Heart left ventricle (tissue), 16 donors: Measurements from ENCODE around the gene FAM227A. TPM values are rescaled to one million over a fixed set of nuclear protein-coding genes. Genes with fewer than 3 reads are reported as not detected.

ENCODE experiments used
- ATAC-seq, 4 donors: fragments of 200-7000 bp; cut with Tn5 transposase; one replicate each; pipeline ENCODE4 v1.9.1; 2020 to 2022; ENCODE audit warnings: moderate library complexity in 4 of 4, mild to moderate bottlenecking in 3 of 4, moderate number of reproducible peaks in 1 of 4
- DNase-seq, 5 donors: peaks; one replicate each; pipeline ENCODE4 v3.0.0-alpha.2; 2020
- H3K27ac ChIP-seq, 12 donors: fragments of 200-600 bp; sonication (generic) in 4 of 12; one replicate each; pipeline versions ENCODE4 v1.5.0 to v1.8.0; 2016 to 2022; ENCODE audit warnings: mild to moderate bottlenecking in 2 of 12
- H3K27me3 ChIP-seq, 9 donors: fragments of 200-600 bp; sonication (generic) in 2 of 9; one replicate each; pipeline versions ENCODE4 v1.5.1 to v1.8.0; 2016 to 2022; ENCODE audit warnings: mild to moderate bottlenecking in 3 of 9
- H3K36me3 ChIP-seq, 9 donors: fragments of 200-600 bp; sonication (generic) in 2 of 9; one replicate each; pipeline versions ENCODE4 v1.5.0 to v1.8.0; 2018 to 2022; ENCODE audit warnings: mild to moderate bottlenecking in 2 of 9
- H3K4me1 ChIP-seq, 12 donors: fragments of 200-600 bp; sonication (generic) in 4 of 12; one replicate each; pipeline versions ENCODE4 v1.5.0 to v1.8.0; 2016 to 2022; ENCODE audit warnings: mild to moderate bottlenecking in 3 of 12
- H3K4me3 ChIP-seq, 12 donors: fragments of 200-600 bp; sonication (generic) in 4 of 12; one replicate each; pipeline versions ENCODE4 v1.5.0 to v1.8.0; 2017 to 2022; ENCODE audit warnings: mild to moderate bottlenecking in 9 of 12, moderate library complexity in 4 of 12
- H3K9me3 ChIP-seq, 12 donors: fragments of 200-600 bp; sonication (generic) in 4 of 12; one replicate each; pipeline versions ENCODE4 v1.5.0 to v1.8.0; 2016 to 2022; ENCODE audit warnings: mild to moderate bottlenecking in 1 of 12
- POLR2A ChIP-seq, 2 donors: fragments of 450-650 bp; IDR thresholded peaks; one replicate each; pipeline ENCODE4 v1.6.1; 2017; ENCODE audit warnings: antibody characterized with exemption in 2 of 2, mild to moderate bottlenecking in 2 of 2, moderate library complexity in 2 of 2
- WGBS, 4 donors: extraction: QIAGEN DNeasy Blood & Tissue Kit in 2 of 4; methylation state at CpG; one replicate each; pipeline versions ENCODE4 v1.1.5 to v1.1.7; 2013 to 2018; 5-methylcytosine and 5-hydroxymethylcytosine counted together
- intact Hi-C, 10 donors: fragments of 100-400 bp; cut with DNase I; formaldehyde crosslinking; loops; one replicate each; pipeline versions ENCODE4 v1.11.1 to v1.14.2; 2022
- polyA plus RNA-seq, 2 donors: library from polyadenylated mRNA; stranded (reverse); fragments of 200-250 nt; gene quantifications; one replicate each; pipeline ENCODE4 v1.2.3, GENCODE V29; 2013
- total RNA-seq, 9 donors: library from RNA; depleted of rRNA in 2 of 9; stranded (reverse); fragments of >200 nt in 2 of 9; fragmentation: NEBNext Ultra II Directional in 3 of 9; extraction: Animal tissue kit (Norgen Biotek cat#: 25700) in 3 of 9; gene quantifications; one replicate each; pipeline versions ENCODE4 v1.1.0 to v1.2.4, GENCODE V29; 2016 to 2023
- TF ChIP-seq, protein P1 (sequence below), 12 donors: fragments of 200-600 bp; sonication (generic) in 4 of 12; IDR thresholded peaks; one replicate each; pipeline versions ENCODE4 v1.5.0 to v1.8.0; 2018 to 2022; ENCODE audit warnings: antibody characterized with exemption in 12 of 12, mild to moderate bottlenecking in 5 of 12
- donor health status: ischemic (EF 13 %, LVEDD 7.1; RV severe dilation, severe dysfunction).
- donor health status: healthy with polysubstance abuse.
- donor health status: DM: no; HTN: yes; CAD: no.
- donor health status: DM: no; HTN: no; CAD: no.
- donor health status: ischemic (EF 25% LVEDD 6.9; RV normal size, moderate dysfunction).
- donor health status: ischemic (EF 25% LVEDD 5.7; RV mildly dilated, moderate dysfunction).
- donor health status: healthy.
- donor health status: DM: yes; HTN: yes; CAD: no.
- donor health status: ischemic (EF 35%, LVEDD 5.7; RV mildly dilated, moderate dysfunction).
- donor health status: nonischemic (EF 11% LVEDD 7.7; RV severe dilation, severe dysfunction).
- donor health status: DM: yes; HTN: yes; CAD: no.
- donor health status: PGD.
- donor health status: ischemic (EF 29% LVEDD 5.4; RV normal size, mild dysfunction).
- donor health status: nonischemic (EF 23%, LVEDD 6.1; RV moderate dilation, normal function).

FAM227A gene
- total and polyA plus RNA-seq, 11 donors, result 0.16 to 1.0 (median 0.36) TPM

- 1% methylated on average over 38 to 94 of the region's 94 CpGs for WGBS, 4 donors
- TF ChIP-seq POLR2A (IDR thresholded peaks at IDR 0.05), result peak; percentile 93 to 96
- TF ChIP-seq, protein P1, sequence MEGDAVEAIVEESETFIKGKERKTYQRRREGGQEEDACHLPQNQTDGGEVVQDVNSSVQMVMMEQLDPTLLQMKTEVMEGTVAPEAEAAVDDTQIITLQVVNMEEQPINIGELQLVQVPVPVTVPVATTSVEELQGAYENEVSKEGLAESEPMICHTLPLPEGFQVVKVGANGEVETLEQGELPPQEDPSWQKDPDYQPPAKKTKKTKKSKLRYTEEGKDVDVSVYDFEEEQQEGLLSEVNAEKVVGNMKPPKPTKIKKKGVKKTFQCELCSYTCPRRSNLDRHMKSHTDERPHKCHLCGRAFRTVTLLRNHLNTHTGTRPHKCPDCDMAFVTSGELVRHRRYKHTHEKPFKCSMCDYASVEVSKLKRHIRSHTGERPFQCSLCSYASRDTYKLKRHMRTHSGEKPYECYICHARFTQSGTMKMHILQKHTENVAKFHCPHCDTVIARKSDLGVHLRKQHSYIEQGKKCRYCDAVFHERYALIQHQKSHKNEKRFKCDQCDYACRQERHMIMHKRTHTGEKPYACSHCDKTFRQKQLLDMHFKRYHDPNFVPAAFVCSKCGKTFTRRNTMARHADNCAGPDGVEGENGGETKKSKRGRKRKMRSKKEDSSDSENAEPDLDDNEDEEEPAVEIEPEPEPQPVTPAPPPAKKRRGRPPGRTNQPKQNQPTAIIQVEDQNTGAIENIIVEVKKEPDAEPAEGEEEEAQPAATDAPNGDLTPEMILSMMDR (IDR thresholded peaks at IDR 0.05), result peak in 2 of 12 donors; percentile 22 to 37
- Histone ChIP-seq H3K4me3 (peak within 1 kb of the TSS; percentile 57 to 94 (median 76)), H3K27ac (peak within 1 kb of the TSS; percentile 95 to 99 (median 98)), H3K36me3 (peaks cover 0 to 7% (median 0%) of the 10 kb centered on the region in 9 donors), H3K27me3 (no peaks in the 10 kb centered on the region), H3K4me1 (peaks cover 23 to 57% (median 52%) of the 10 kb centered on the region in 12 donors), H3K9me3 (no peaks in the 10 kb centered on the region)
- ATAC-seq (peak; percentile 5 to 64 (median 55)), DNase-seq (peak; percentile 95 to 98 (median 96))
- intact Hi-C loops, result loop anchor here in 2 of 10 donors (2.0 to 10.0 kb wide), 2 partner anchors 18 to 646 kb away; partner anchors contain the start of gene PICK1 (in 1 of the 2)
Measured at GRCh38 chr22:38700789-38701628, 44.8 kb upstream of the FAM227A start, which contains the start of gene JOSD1. Gene JOSD1, minus strand, starts transcription at chr22:38700943. Its CDS starts 956 bp downstream, at chr22:38699987.

- TF ChIP-seq POLR2A (IDR thresholded peaks at IDR 0.05), result no peak
- TF ChIP-seq, protein P1 (IDR thresholded peaks at IDR 0.05), result no peak
- intact Hi-C loops, result loop anchor here in 2 of 10 donors (2.0 to 10.0 kb wide), 2 partner anchors 18 to 646 kb away; partner anchors contain the start of gene PICK1 (in 1 of the 2)
- 0% methylated on average over 14 to 57 of the region's 57 CpGs for WGBS, 4 donors
Measured at GRCh38 chr22:38700270-38700788, 44.1 kb upstream of the FAM227A start.

DNA sequence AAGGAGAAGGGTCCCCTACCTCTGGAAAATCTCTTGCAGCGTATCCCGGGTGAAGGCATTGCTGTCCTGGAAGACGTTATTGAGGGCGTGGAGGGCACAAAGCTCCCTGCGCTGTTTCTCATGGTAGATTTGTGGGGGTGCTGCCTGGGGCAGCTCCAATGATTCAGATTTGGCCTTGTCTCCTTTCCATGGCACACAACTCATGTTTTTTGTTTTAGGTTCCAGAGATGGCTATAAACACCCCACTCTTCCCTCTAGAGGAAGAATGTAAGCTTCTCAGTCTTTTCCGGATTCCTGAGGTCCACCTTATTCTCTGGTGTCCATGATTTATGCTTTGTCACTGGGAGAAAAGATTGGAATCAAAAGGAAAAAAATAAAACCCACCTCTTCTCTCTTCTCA lies 43.6 kb upstream of the FAM227A start:
- intact Hi-C loops, result loop anchor here in 3 of 10 donors (2.0 to 10.0 kb wide), 3 partner anchors 17 to 645 kb away; partner anchors contain the start of genes DDX17 (in 1 of the 3) and PICK1 (in 1 of the 3)
- 4 to 19% (median 13%) methylated on average over 6 of the region's 6 CpGs for WGBS, 4 donors
- H3K27ac ChIP-seq, result peak overlapping the region; percentile 95 to 99 (median 98)
- peak overlapping the region; percentile 57 to 94 (median 76) for H3K4me3 ChIP-seq
- TF ChIP-seq, protein P1 (IDR thresholded peaks at IDR 0.05), result no peak
- TF ChIP-seq POLR2A (IDR thresholded peaks at IDR 0.05), result no peak
- peaks cover 0 to 10% (median 0%) of the 10 kb centered on the region in 9 donors for H3K36me3 ChIP-seq
- H3K4me1 ChIP-seq, result peaks cover 23 to 63% (median 52%) of the 10 kb centered on the region in 12 donors
- ATAC-seq, result no peak
- no peak for DNase-seq
- no peaks in the 10 kb centered on the region for H3K27me3 ChIP-seq
- no peaks in the 10 kb centered on the region for H3K9me3 ChIP-seq

More at GRCh38 chr22:38700270-38700788, 44.1 kb upstream of the FAM227A start:
- H3K27me3 ChIP-seq, result no peaks in the 10 kb centered on the region
- DNase-seq (peak; percentile 80 to 91 (median 82)), ATAC-seq (peak in 3 of 4 donors; percentile 10 to 55 (median 47))
- peaks cover 0 to 7% (median 0%) of the 10 kb centered on the region in 9 donors for H3K36me3 ChIP-seq
- no peaks in the 10 kb centered on the region for H3K9me3 ChIP-seq
- H3K27ac ChIP-seq, result peak overlapping the region; percentile 95 to 99 (median 98)
- peaks cover 23 to 62% (median 55%) of the 10 kb centered on the region in 12 donors for H3K4me1 ChIP-seq
- peak overlapping the region; percentile 57 to 94 (median 76) for H3K4me3 ChIP-seq
